ENCODE measurements around the gene YLPM1. TPM values are rescaled to one million over a fixed set of nuclear protein-coding genes. Genes with fewer than 3 reads are reported as not detected.

Gene YLPM1
- total and polyA plus RNA-seq, 4 donors: 13.3 to 124 (median 28.6) TPM

DNA sequence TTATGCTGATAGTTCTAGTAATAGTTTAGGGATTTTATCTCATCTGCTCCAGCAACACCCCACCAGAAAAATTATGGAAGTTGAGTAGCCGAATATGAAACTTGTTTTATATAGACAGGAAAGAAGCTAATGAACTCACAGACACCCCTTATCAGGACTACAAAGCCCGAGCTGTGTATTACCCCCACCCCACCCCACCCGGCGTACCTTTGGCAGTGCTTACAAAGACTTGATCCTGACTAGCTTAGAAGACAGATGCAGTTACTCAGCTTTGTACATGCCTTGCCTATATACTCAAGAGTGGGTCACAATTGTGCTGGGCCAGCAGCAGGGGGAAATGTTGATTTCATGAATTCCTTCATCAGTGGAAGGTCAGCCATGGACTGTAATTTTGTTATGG, 90.5 kb downstream of the YLPM1 start:
- H3K9ac ChIP-seq (ENCODE audit: insufficient read depth in 1 of 2, low read length in 2 of 2): no peak overlapping the region
- no peaks in the 10 kb centered on the region for H3K9me3 ChIP-seq (ENCODE audit: control insufficient read depth in 4 of 4, insufficient read depth in 3 of 4, low read length in 3 of 4)
- peaks cover 0 to 12% (median 7%) of the 10 kb centered on the region in 5 donors for H3K4me1 ChIP-seq (ENCODE audit: control insufficient read depth in 5 of 5, insufficient read depth in 5 of 5, low read length in 5 of 5)
- H3K36me3 ChIP-seq (ENCODE audit: control insufficient read depth in 4 of 4, insufficient read depth in 4 of 4, low read length in 4 of 4): no peaks in the 10 kb centered on the region
- H3K27ac ChIP-seq (ENCODE audit: low read depth in 1 of 2, low read length in 1 of 2): peak overlapping the region in 1 of 2 donors; percentile 4
- WGBS, 2 donors: 38 to 43% methylated on average over 4 of the region's 4 CpGs
- DNase-seq: no peak
- H3K27me3 ChIP-seq (ENCODE audit: control insufficient read depth in 3 of 3, insufficient read depth in 3 of 3, low read length in 2 of 3): no peaks in the 10 kb centered on the region
- no peak for ATAC-seq (ENCODE audit: insufficient read depth, low FRiP score)
- TF ChIP-seq, protein P1, sequence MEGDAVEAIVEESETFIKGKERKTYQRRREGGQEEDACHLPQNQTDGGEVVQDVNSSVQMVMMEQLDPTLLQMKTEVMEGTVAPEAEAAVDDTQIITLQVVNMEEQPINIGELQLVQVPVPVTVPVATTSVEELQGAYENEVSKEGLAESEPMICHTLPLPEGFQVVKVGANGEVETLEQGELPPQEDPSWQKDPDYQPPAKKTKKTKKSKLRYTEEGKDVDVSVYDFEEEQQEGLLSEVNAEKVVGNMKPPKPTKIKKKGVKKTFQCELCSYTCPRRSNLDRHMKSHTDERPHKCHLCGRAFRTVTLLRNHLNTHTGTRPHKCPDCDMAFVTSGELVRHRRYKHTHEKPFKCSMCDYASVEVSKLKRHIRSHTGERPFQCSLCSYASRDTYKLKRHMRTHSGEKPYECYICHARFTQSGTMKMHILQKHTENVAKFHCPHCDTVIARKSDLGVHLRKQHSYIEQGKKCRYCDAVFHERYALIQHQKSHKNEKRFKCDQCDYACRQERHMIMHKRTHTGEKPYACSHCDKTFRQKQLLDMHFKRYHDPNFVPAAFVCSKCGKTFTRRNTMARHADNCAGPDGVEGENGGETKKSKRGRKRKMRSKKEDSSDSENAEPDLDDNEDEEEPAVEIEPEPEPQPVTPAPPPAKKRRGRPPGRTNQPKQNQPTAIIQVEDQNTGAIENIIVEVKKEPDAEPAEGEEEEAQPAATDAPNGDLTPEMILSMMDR (IDR thresholded peaks at IDR 0.05; ENCODE audit: control extremely low read depth, extremely low read depth): no peak
- no peak overlapping the region for H3K4me3 ChIP-seq

DNA sequence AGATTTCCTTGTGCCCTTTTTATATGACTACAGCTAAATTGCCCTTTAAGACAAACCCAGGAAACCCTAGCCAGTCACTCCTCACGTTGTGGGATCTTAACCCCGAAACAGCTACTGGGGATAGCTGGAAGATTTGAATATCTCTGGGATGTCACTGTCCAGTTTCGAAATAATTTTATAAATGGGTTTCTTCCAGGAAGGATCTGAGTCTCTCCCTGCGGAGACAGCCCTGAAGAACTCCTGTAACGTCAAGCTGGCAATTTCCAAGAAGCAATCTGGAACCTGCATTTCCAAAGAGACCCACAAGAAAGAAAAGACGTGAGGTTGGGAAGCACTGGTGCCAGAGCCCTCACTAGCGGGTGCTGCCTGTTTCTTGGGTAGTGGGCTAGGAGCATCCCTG, 91.9 kb downstream of the YLPM1 start:
- H3K36me3 ChIP-seq (ENCODE audit: control insufficient read depth in 4 of 4, insufficient read depth in 4 of 4, low read length in 4 of 4): no peaks in the 10 kb centered on the region
- H3K4me3 ChIP-seq: no peak overlapping the region
- H3K27ac ChIP-seq (ENCODE audit: low read depth in 1 of 2, low read length in 1 of 2): no peak overlapping the region
- no peaks in the 10 kb centered on the region for H3K27me3 ChIP-seq (ENCODE audit: control insufficient read depth in 3 of 3, insufficient read depth in 3 of 3, low read length in 2 of 3)
- TF ChIP-seq, protein P1 (IDR thresholded peaks at IDR 0.05; ENCODE audit: control extremely low read depth, extremely low read depth): no peak
- ATAC-seq (ENCODE audit: insufficient read depth, low FRiP score) (no peak), DNase-seq (no peak)
- H3K9me3 ChIP-seq (ENCODE audit: control insufficient read depth in 4 of 4, insufficient read depth in 3 of 4, low read length in 3 of 4): no peaks in the 10 kb centered on the region
- WGBS, 2 donors: 62 to 81% methylated on average over 7 of the region's 7 CpGs
- H3K9ac ChIP-seq (ENCODE audit: insufficient read depth in 1 of 2, low read length in 2 of 2): no peak overlapping the region
- H3K4me1 ChIP-seq (ENCODE audit: control insufficient read depth in 5 of 5, insufficient read depth in 5 of 5, low read length in 5 of 5): peaks cover 0 to 12% (median 7%) of the 10 kb centered on the region in 5 donors

DNA sequence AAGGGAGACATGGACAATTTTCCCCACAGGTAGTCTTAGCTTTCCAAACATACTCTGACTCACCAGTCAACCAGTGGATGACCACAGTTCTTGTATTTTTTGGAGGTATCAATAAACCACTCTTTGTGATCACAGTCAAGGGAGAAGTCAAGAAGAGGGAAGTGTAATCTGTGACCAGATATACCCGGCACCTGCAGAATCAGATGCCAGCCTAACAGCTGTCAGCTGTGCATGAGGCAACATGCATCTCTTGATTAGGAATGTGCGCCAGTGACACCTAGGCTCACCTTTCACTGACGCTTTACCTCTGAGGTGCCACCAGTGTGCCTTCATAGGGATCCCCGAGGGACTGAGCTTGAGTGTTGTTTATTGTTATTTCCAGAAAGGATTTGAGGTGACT, 92.8 kb downstream of the YLPM1 start:
- Histone ChIP-seq H3K4me1 (ENCODE audit: control insufficient read depth in 5 of 5, insufficient read depth in 5 of 5, low read length in 5 of 5) (peaks cover 0 to 12% (median 7%) of the 10 kb centered on the region in 5 donors), H3K9me3 (ENCODE audit: control insufficient read depth in 4 of 4, insufficient read depth in 3 of 4, low read length in 3 of 4) (no peaks in the 10 kb centered on the region), H3K27ac (ENCODE audit: low read depth in 1 of 2, low read length in 1 of 2) (no peak overlapping the region), H3K9ac (ENCODE audit: insufficient read depth in 1 of 2, low read length in 2 of 2) (no peak overlapping the region), H3K27me3 (ENCODE audit: control insufficient read depth in 3 of 3, insufficient read depth in 3 of 3, low read length in 2 of 3) (no peaks in the 10 kb centered on the region), H3K36me3 (ENCODE audit: control insufficient read depth in 4 of 4, insufficient read depth in 4 of 4, low read length in 4 of 4) (no peaks in the 10 kb centered on the region), H3K4me3 (no peak overlapping the region)
- ATAC-seq (ENCODE audit: insufficient read depth, low FRiP score) (no peak), DNase-seq (no peak)
- TF ChIP-seq, protein P1 (IDR thresholded peaks at IDR 0.05; ENCODE audit: control extremely low read depth, extremely low read depth): no peak
- WGBS, 2 donors: 58 to 88% methylated on average over 4 of the region's 4 CpGs

DNA sequence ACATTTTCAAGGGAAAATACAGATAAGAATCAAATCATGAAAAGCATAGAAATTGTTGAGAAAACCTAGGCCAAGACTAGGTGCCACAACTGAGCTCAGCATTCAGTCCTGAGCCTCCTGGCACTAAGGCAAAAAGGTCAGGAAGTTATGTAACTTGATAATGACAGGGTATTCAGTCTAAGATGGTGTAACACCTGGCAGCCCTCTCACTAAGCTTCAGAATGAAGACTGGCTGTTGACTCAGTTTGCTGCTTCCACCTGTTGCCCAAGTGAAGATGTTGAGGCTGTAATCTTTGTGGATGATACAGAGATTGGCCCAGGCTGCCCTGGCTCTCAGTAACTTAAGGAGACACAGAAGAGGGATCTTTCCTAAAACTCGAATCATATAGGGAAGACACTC, 93.2 kb downstream of the YLPM1 start:
- Histone ChIP-seq H3K4me3 (no peak overlapping the region), H3K36me3 (ENCODE audit: control insufficient read depth in 4 of 4, insufficient read depth in 4 of 4, low read length in 4 of 4) (no peaks in the 10 kb centered on the region), H3K27ac (ENCODE audit: low read depth in 1 of 2, low read length in 1 of 2) (no peak overlapping the region), H3K9me3 (ENCODE audit: control insufficient read depth in 4 of 4, insufficient read depth in 3 of 4, low read length in 3 of 4) (no peaks in the 10 kb centered on the region), H3K27me3 (ENCODE audit: control insufficient read depth in 3 of 3, insufficient read depth in 3 of 3, low read length in 2 of 3) (no peaks in the 10 kb centered on the region), H3K4me1 (ENCODE audit: control insufficient read depth in 5 of 5, insufficient read depth in 5 of 5, low read length in 5 of 5) (peaks cover 0 to 12% (median 7%) of the 10 kb centered on the region in 5 donors), H3K9ac (ENCODE audit: insufficient read depth in 1 of 2, low read length in 2 of 2) (no peak overlapping the region)
- DNase-seq (no peak), ATAC-seq (ENCODE audit: insufficient read depth, low FRiP score) (no peak)
- TF ChIP-seq, protein P1 (IDR thresholded peaks at IDR 0.05; ENCODE audit: control extremely low read depth, extremely low read depth): no peak
- 80 to 87% methylated on average over 1 of the region's 1 CpG for WGBS, 2 donors
